Motor neuron (in vitro differentiated cells): ENCODE results near the gene AGR3. TPM values are rescaled to one million over a fixed set of nuclear protein-coding genes. Genes with fewer than 3 reads are reported as not detected.

Source experiments
- ATAC-seq, 8 experiments: fragments of 200-7000 bp; cut with Tn5 transposase; replicated peaks in 6 of 8; 2 replicates each; pipeline ENCODE4 v1.8.0; 2021; ENCODE audit warnings: mild to moderate bottlenecking in 8 of 8, moderate library complexity in 8 of 8
- H3K27ac ChIP-seq, 2 donors: fragments of 250-450 bp; sonication (Bioruptor Pico); 2 replicates each; pipeline ENCODE4 v1.9.0; 2021; ENCODE audit warnings: antibody characterized with exemption in 2 of 2, mild to moderate bottlenecking in 2 of 2, moderate library complexity in 1 of 2
- H3K4me1 ChIP-seq, 2 donors: fragments of 250-450 bp; sonication (Bioruptor Pico); replicated peaks in 1 of 2; 2 replicates each; pipeline ENCODE4 v1.6.1; 2021; ENCODE audit warnings: antibody characterized with exemption in 2 of 2, mild to moderate bottlenecking in 2 of 2, moderate library complexity in 1 of 2
- H3K4me3 ChIP-seq, 5 donors: fragments of 250-450 bp; sonication (Bioruptor Pico); 2 replicates each; pipeline ENCODE4 v1.9.0; 2021; ENCODE audit warnings: antibody characterized with exemption in 5 of 5, mild to moderate bottlenecking in 5 of 5, moderate library complexity in 4 of 5
- WGBS, 10 experiments: fragments of 450-650 bp; shearing (Covaris generic); methylation state at CpG; one replicate each; pipeline ENCODE4 v1.0.0; 2022; 5-methylcytosine and 5-hydroxymethylcytosine counted together
- in situ Hi-C, 9 experiments: fragments of 400-800 bp; cut with MboI; loops; one replicate each; pipeline ENCODE4 v1.15.0; 2021; ENCODE audit warnings: low sequenced_read_pairs in 9 of 9, low pct_unique_long_range_greater_than_20kb in 2 of 9; ENCODE audit not compliant: unreplicated experiment in 9 of 9
- total RNA-seq, 8 experiments: library from RNA; unstranded; fragments of 300-600 nt; gene quantifications; 2 replicates each; pipeline versions ENCODE4 v1.2.3 to v1.2.4, GENCODE V29; 2022

The AGR3 gene
- total RNA-seq = 1 to 10 TPM in 1 of 8 experiments, not detected in 7; 1.3 TPM

GRCh38 chr7:16881844-16882243, at the start of gene AGR3:
AGR3 (minus strand) TSS chr7:16881983; CDS start chr7:16878618, 3,365 bp downstream.
- H3K4me1 ChIP-seq = no peaks in the 10 kb centered on the region
- no peak within 1 kb of the TSS for H3K4me3 ChIP-seq
- ATAC-seq = no peak
- H3K27ac ChIP-seq = no peak within 1 kb of the TSS
- WGBS, 10 experiments = 43 to 100% (median 100%) methylated on average over 1 of the region's 1 CpG; no CpG with 5 or more reads in 4 of the 10 experiments
- in situ Hi-C loops = no loop called here

GRCh38 chr7:16930946-16931345, 49.2 kb upstream of the AGR3 start:
- in situ Hi-C loops = no loop called here
- Histone ChIP-seq H3K27ac (no peak overlapping the region), H3K4me3 (no peak overlapping the region), H3K4me1 (no peaks in the 10 kb centered on the region)
- ATAC-seq = no peak
- 40 to 100% (median 94%) methylated on average over 1 to 4 of the region's 4 CpGs for WGBS, 10 experiments

GRCh38 chr7:16929146-16929762, 47.5 kb upstream of the AGR3 start:
- 50 to 100% (median 80%) methylated on average over 1 of the region's 1 CpG; no CpG with 5 or more reads in 3 of the 10 experiments for WGBS, 10 experiments
- H3K4me3 ChIP-seq = no peak overlapping the region
- H3K27ac ChIP-seq = no peak overlapping the region
- no peaks in the 10 kb centered on the region for H3K4me1 ChIP-seq
- in situ Hi-C loops = no loop called here
- ATAC-seq = no peak

- ATAC-seq = no peak
- in situ Hi-C loops = no loop called here
- WGBS, 10 experiments = 50 to 100% (median 85%) methylated on average over 1 of the region's 1 CpG; no CpG with 5 or more reads in 2 of the 10 experiments
Observed at GRCh38 chr7:16926861-16927260, 45.1 kb upstream of the AGR3 start.

GRCh38 chr7:16926283-16926682, 44.5 kb upstream of the AGR3 start:
- no peak overlapping the region for H3K27ac ChIP-seq
- in situ Hi-C loops = no loop called here
- ATAC-seq = peak in 4 of 8 experiments; percentile 52 to 94 (median 90)
- H3K4me3 ChIP-seq = no peak overlapping the region
- 0 to 94% (median 72%) methylated on average over 1 to 2 of the region's 2 CpGs; no CpG with 5 or more reads in 4 of the 10 experiments for WGBS, 10 experiments
- H3K4me1 ChIP-seq = no peaks in the 10 kb centered on the region

More at GRCh38 chr7:16926861-16927260, 45.1 kb upstream of the AGR3 start:
- Histone ChIP-seq H3K4me3 (no peak overlapping the region), H3K4me1 (no peaks in the 10 kb centered on the region), H3K27ac (no peak overlapping the region)

- no peak overlapping the region for H3K27ac ChIP-seq
- H3K4me1 ChIP-seq = no peaks in the 10 kb centered on the region
- no peak overlapping the region for H3K4me3 ChIP-seq
- in situ Hi-C loops = no loop called here
- 0 to 90% (median 43%) methylated on average over 1 to 3 of the region's 3 CpGs for WGBS, 10 experiments
- peak in 1 of 8 experiments; percentile 65 for ATAC-seq
Observed at GRCh38 chr7:16925609-16926008, 43.8 kb upstream of the AGR3 start.

- no peak overlapping the region for H3K27ac ChIP-seq
- in situ Hi-C loops = loop anchor here in 2 of 9 experiments (25.0 kb wide), 3 partner anchors 211 to 836 kb away; no protein-coding TSS in a partner anchor
- 88 to 100% (median 100%) methylated on average over 1 to 2 of the region's 2 CpGs; no CpG with 5 or more reads in 4 of the 10 experiments for WGBS, 10 experiments
- no peak for ATAC-seq
- no peaks in the 10 kb centered on the region for H3K4me1 ChIP-seq
- H3K4me3 ChIP-seq = no peak overlapping the region
Observed at GRCh38 chr7:16923019-16923418, 41.2 kb upstream of the AGR3 start.

GRCh38 chr7:16921644-16922257, 40.0 kb upstream of the AGR3 start:
- peak in 2 of 8 experiments; percentile 43 to 44 for ATAC-seq
- 33 to 96% (median 67%) methylated on average over 1 to 3 of the region's 3 CpGs; no CpG with 5 or more reads in 1 of the 10 experiments for WGBS, 10 experiments
- no peak overlapping the region for H3K4me3 ChIP-seq
- no peak overlapping the region for H3K27ac ChIP-seq
- in situ Hi-C loops = loop anchor here in 2 of 9 experiments (25.0 kb wide), 3 partner anchors 209 to 834 kb away; no protein-coding TSS in a partner anchor
- H3K4me1 ChIP-seq = peaks cover 2 to 3% of the 10 kb centered on the region in 2 donors

GRCh38 chr7:16921151-16921550, 39.4 kb upstream of the AGR3 start:
- in situ Hi-C loops = loop anchor here in 2 of 9 experiments (25.0 kb wide), 3 partner anchors 209 to 834 kb away; no protein-coding TSS in a partner anchor
- WGBS, 10 experiments = 72 to 100% (median 90%) methylated on average over 1 to 4 of the region's 4 CpGs; no CpG with 5 or more reads in 3 of the 10 experiments
- no peak for ATAC-seq
- Histone ChIP-seq H3K4me3 (no peak overlapping the region), H3K4me1 (peaks cover 8% of the 10 kb centered on the region in 2 donors), H3K27ac (no peak overlapping the region)

- ATAC-seq = no peak
- H3K4me1 ChIP-seq = peaks cover 8% of the 10 kb centered on the region in 2 donors
- in situ Hi-C loops = loop anchor here in 3 of 9 experiments (10.0 to 25.0 kb wide), 4 partner anchors 115 to 832 kb away; partner anchors contain the start of gene AGR2 (in 1 of the 3)
- no peak overlapping the region for H3K27ac ChIP-seq
- H3K4me3 ChIP-seq = no peak overlapping the region
Observed at GRCh38 chr7:16919440-16919839, 37.7 kb upstream of the AGR3 start.

- in situ Hi-C loops = loop anchor here in 3 of 9 experiments (10.0 to 25.0 kb wide), 4 partner anchors 114 to 831 kb away; partner anchors contain the start of gene AGR2 (in 1 of the 3)
- Histone ChIP-seq H3K4me1 (peaks cover 8% of the 10 kb centered on the region in 2 donors), H3K27ac (no peak overlapping the region), H3K4me3 (no peak overlapping the region)
- WGBS, 10 experiments = 36 to 65% (median 53%) methylated on average over 3 to 6 of the region's 6 CpGs
- no peak for ATAC-seq
Observed at GRCh38 chr7:16918288-16918895, 36.6 kb upstream of the AGR3 start.

GRCh38 chr7:16916738-16917137, 35.0 kb upstream of the AGR3 start:
- WGBS, 10 experiments = 57 to 100% (median 82%) methylated on average over 1 to 5 of the region's 5 CpGs; no CpG with 5 or more reads in 1 of the 10 experiments
- in situ Hi-C loops = loop anchor here in 3 of 9 experiments (10.0 to 25.0 kb wide), 4 partner anchors 112 to 829 kb away; partner anchors contain the start of gene AGR2 (in 1 of the 3)
- Histone ChIP-seq H3K4me1 (peaks cover 8% of the 10 kb centered on the region in 2 donors), H3K27ac (no peak overlapping the region), H3K4me3 (no peak overlapping the region)
- peak in 5 of 8 experiments; percentile 53 to 84 (median 71) for ATAC-seq
